HG03060 (cell line): ENCODE results near the gene EXOSC10.
"Not testable (repeated sequence)": the region's sequence is repeated elsewhere in the genome, so short reads cannot be mapped to it uniquely, and the experiment has no call there.

Source experiments
- ATAC-seq: cut with Tn5 transposase; IDR thresholded peaks from one replicate; pipeline ENCODE4 v1.9.1; 2021; ENCODE audit warnings: low read depth, moderate number of reproducible peaks; ENCODE audit not compliant: unreplicated experiment

EXOSC10 gene

GRCh38 chr1:11063937-11064537 is 35.6 kb downstream of the EXOSC10 start:
- ATAC-seq, result not testable (repeated sequence)

- no peak for ATAC-seq
These were observed 36.7 kb downstream of the EXOSC10 start for GRCh38 chr1:11062965-11063401.

- ATAC-seq, result no peak
These were observed 37.9 kb downstream of the EXOSC10 start for GRCh38 chr1:11061652-11062365.

- peak; percentile 45 for ATAC-seq
These were observed 39.5 kb downstream of the EXOSC10 start, which contains the start of gene SRM for GRCh38 chr1:11059968-11060830. SRM (minus strand) TSS chr1:11060018; CDS start chr1:11059943, 75 bp downstream.

- no peak for ATAC-seq
These were observed 40.3 kb downstream of the EXOSC10 start for GRCh38 chr1:11059155-11059967.

GRCh38 chr1:11058595-11059154 is 41.0 kb downstream of the EXOSC10 start:
- ATAC-seq, result no peak

- no peak for ATAC-seq
These were observed 41.6 kb downstream of the EXOSC10 start for GRCh38 chr1:11058026-11058425.

GRCh38 chr1:11057477-11057876 is 42.2 kb downstream of the EXOSC10 start:
- no peak for ATAC-seq

- ATAC-seq, result no peak
These were observed 43.2 kb downstream of the EXOSC10 start for GRCh38 chr1:11056504-11056903.

GRCh38 chr1:11055676-11056075 is 44.0 kb downstream of the EXOSC10 start:
- ATAC-seq, result no peak

- no peak for ATAC-seq
These were observed 45.0 kb downstream of the EXOSC10 start for GRCh38 chr1:11054666-11055065.

GRCh38 chr1:11054181-11054580 is 45.5 kb downstream of the EXOSC10 start:
- no peak for ATAC-seq

GRCh38 chr1:11053758-11054137 is 45.9 kb downstream of the EXOSC10 start:
- ATAC-seq, result no peak

GRCh38 chr1:11052839-11053757 is 46.6 kb downstream of the EXOSC10 start:
- no peak for ATAC-seq

- no peak for ATAC-seq
These were observed 47.7 kb downstream of the EXOSC10 start for GRCh38 chr1:11051781-11052511.

GRCh38 chr1:11051121-11051520 is 48.5 kb downstream of the EXOSC10 start:
- not testable (repeated sequence) for ATAC-seq

- no peak for ATAC-seq
These were observed 52.9 kb downstream of the EXOSC10 start, which contains the start of gene MASP2 for GRCh38 chr1:11046625-11047365. MASP2 (minus strand) TSS chr1:11047239; CDS start chr1:11047207, 32 bp downstream.

- ATAC-seq, result no peak
These were observed 53.5 kb downstream of the EXOSC10 start for GRCh38 chr1:11046270-11046566.
